Prostate gland (tissue), 2 donors: ENCODE results near the gene LRP2. TPM values are rescaled to one million over a fixed set of nuclear protein-coding genes. Genes with fewer than 3 reads are reported as not detected.

Experiments
- DNase-seq: peaks from one replicate; pipeline ENCODE4 v3.0.0-alpha.2; 2019; ENCODE audit warnings: low spot score
- H3K27ac ChIP-seq, 2 donors: fragments of 200-600 bp; sonication (generic); 2 replicates each; pipeline ENCODE4 v1.5.1; 2017 to 2019
- H3K27me3 ChIP-seq: fragments of 200-600 bp; sonication (generic); replicated peaks from 2 replicates; pipeline ENCODE4 v1.5.1; 2019; ENCODE audit not compliant: insufficient read depth
- H3K36me3 ChIP-seq, 2 donors: fragments of 200-600 bp; sonication (generic); 1 replicate in 1 of 2; 2 replicates in 1 of 2; pipeline versions ENCODE4 v1.5.1 to v1.8.1; 2017 to 2019
- H3K4me1 ChIP-seq: fragments of 200-600 bp; sonication (generic); replicated peaks from 2 replicates; pipeline ENCODE4 v1.5.1; 2019
- H3K4me3 ChIP-seq, 2 donors: fragments of 200-600 bp; sonication (generic); 2 replicates each; pipeline ENCODE4 v1.5.1; 2017 to 2019
- H3K9me3 ChIP-seq: fragments of 200-600 bp; sonication (generic); 2 replicates; pipeline ENCODE4 v1.5.1; 2017
- CTCF ChIP-seq, 4 experiments: fragments of 200-600 bp in 2 of 4; fragments of 450-650 bp in 2 of 4; sonication (generic) in 2 of 4; IDR thresholded peaks; 1 replicate in 3 of 4; 2 replicates in 1 of 4; pipeline ENCODE4 v1.5.1; 2016 to 2019; ENCODE audit warnings: antibody characterized with exemption in 4 of 4, mild to moderate bottlenecking in 2 of 4, moderate library complexity in 2 of 4
- POLR2A ChIP-seq: fragments of 450-650 bp; IDR thresholded peaks from one replicate; pipeline ENCODE4 v1.6.1; 2016; ENCODE audit warnings: antibody characterized with exemption, mild to moderate bottlenecking
- POLR2AphosphoS5 ChIP-seq: sonication (generic); formaldehyde crosslinking; IDR thresholded peaks from one replicate; pipeline ENCODE4 v1.6.1; 2017; ENCODE audit warnings: antibody characterized with exemption
- WGBS: methylation state at CpG from one replicate; pipeline ENCODE4 v1.1.5; 2018; 5-methylcytosine and 5-hydroxymethylcytosine counted together
- intact Hi-C: fragments of 100-400 bp; cut with DNase I; formaldehyde crosslinking; loops from one replicate; pipeline ENCODE4 v1.14.2; 2022
- total RNA-seq, 2 donors: library from RNA; depleted of rRNA; stranded (reverse); fragments of >200 nt; gene quantifications; one replicate each; pipeline ENCODE4 v1.1.0, GENCODE V29; 2016

LRP2 gene
- total RNA-seq, 2 donors from 2014 or later: 1.6 to 9.5 TPM

GRCh38 chr2:169165791-169166190 is 196.5 kb downstream of the LRP2 start:
- Histone ChIP-seq H3K36me3 (no peaks in the 10 kb centered on the region), H3K4me1 (no peaks in the 10 kb centered on the region), H3K9me3 (no peaks in the 10 kb centered on the region), H3K27me3 (no peaks in the 10 kb centered on the region), H3K27ac (no peak overlapping the region), H3K4me3 (no peak overlapping the region)
- TF ChIP-seq POLR2AphosphoS5 (no peak), CTCF (IDR thresholded peaks at IDR 0.05) (no peak), POLR2A (no peak)
- no peak for DNase-seq
- WGBS: 90% methylated on average over 3 of the region's 3 CpGs
- intact Hi-C loops: no loop called here

GRCh38 chr2:169164311-169164710 is 198.0 kb downstream of the LRP2 start:
- intact Hi-C loops: no loop called here
- Histone ChIP-seq H3K4me1 (no peaks in the 10 kb centered on the region), H3K9me3 (no peaks in the 10 kb centered on the region), H3K4me3 (no peak overlapping the region), H3K36me3 (no peaks in the 10 kb centered on the region), H3K27me3 (no peaks in the 10 kb centered on the region), H3K27ac (no peak overlapping the region)
- TF ChIP-seq CTCF (IDR thresholded peaks at IDR 0.05) (no peak), POLR2A (no peak), POLR2AphosphoS5 (no peak)
- DNase-seq: no peak
- WGBS: 71% methylated on average over 2 of the region's 2 CpGs

GRCh38 chr2:169162613-169163012 is 199.7 kb downstream of the LRP2 start:
- intact Hi-C loops: no loop called here
- no peak overlapping the region for H3K27ac ChIP-seq
- no peaks in the 10 kb centered on the region for H3K4me1 ChIP-seq
- no peak for DNase-seq
- no peaks in the 10 kb centered on the region for H3K36me3 ChIP-seq
- no peaks in the 10 kb centered on the region for H3K9me3 ChIP-seq
- H3K4me3 ChIP-seq: no peak overlapping the region
- TF ChIP-seq CTCF (IDR thresholded peaks at IDR 0.05): no peak
- no peak for TF ChIP-seq POLR2AphosphoS5
- TF ChIP-seq POLR2A: no peak
- no peaks in the 10 kb centered on the region for H3K27me3 ChIP-seq
- 47% methylated on average over 4 of the region's 4 CpGs for WGBS

GRCh38 chr2:169160926-169161481 is 201.3 kb downstream of the LRP2 start:
- H3K4me1 ChIP-seq: no peaks in the 10 kb centered on the region
- H3K4me3 ChIP-seq: no peak overlapping the region
- H3K27ac ChIP-seq: no peak overlapping the region
- H3K9me3 ChIP-seq: no peaks in the 10 kb centered on the region
- TF ChIP-seq CTCF (IDR thresholded peaks at IDR 0.05): no peak
- no peak for TF ChIP-seq POLR2AphosphoS5
- TF ChIP-seq POLR2A: no peak
- intact Hi-C loops: no loop called here
- DNase-seq: no peak
- no peaks in the 10 kb centered on the region for H3K36me3 ChIP-seq
- no peaks in the 10 kb centered on the region for H3K27me3 ChIP-seq
- WGBS: 94% methylated on average over 2 of the region's 2 CpGs

GRCh38 chr2:169159686-169160085 is 202.6 kb downstream of the LRP2 start:
- intact Hi-C loops: no loop called here
- Histone ChIP-seq H3K9me3 (no peaks in the 10 kb centered on the region), H3K4me1 (no peaks in the 10 kb centered on the region), H3K4me3 (no peak overlapping the region), H3K36me3 (no peaks in the 10 kb centered on the region), H3K27me3 (no peaks in the 10 kb centered on the region), H3K27ac (no peak overlapping the region)
- no peak for DNase-seq
- no peak for TF ChIP-seq POLR2A
- no peak for TF ChIP-seq CTCF (IDR thresholded peaks at IDR 0.05)
- no peak for TF ChIP-seq POLR2AphosphoS5
- WGBS: 49% methylated on average over 2 of the region's 2 CpGs
